Memory B cell (primary cell): Measurements from ENCODE around the gene CFAP100.

Experiments
- ATAC-seq: fragments of 150-1000 bp; cut with Tn5 transposase; 2 replicates; pipeline ENCODE4 v1.10.0; 2021; ENCODE audit warnings: low read depth, mild to moderate bottlenecking, moderate library complexity
- DNase-seq, 2 donors: peaks; one replicate each; pipeline ENCODE4 v3.0.0; 2022; ENCODE audit warnings: low spot score in 2 of 2
- H3K27ac Mint-ChIP-seq: one replicate; pipeline ENCODE4 v1.8.0; 2022; ENCODE audit warnings: mild to moderate bottlenecking, moderate library complexity, mixed read lengths
- H3K27me3 Mint-ChIP-seq: one replicate; pipeline ENCODE4 v1.8.0; 2022; ENCODE audit warnings: mixed read lengths
- H3K36me3 Mint-ChIP-seq: one replicate; pipeline ENCODE4 v1.8.0; 2022; ENCODE audit warnings: mild to moderate bottlenecking, mixed read lengths
- H3K4me1 Mint-ChIP-seq: one replicate; pipeline ENCODE4 v1.8.0; 2022; ENCODE audit warnings: mixed read lengths
- H3K4me3 Mint-ChIP-seq: one replicate; pipeline ENCODE4 v1.8.0; 2022; ENCODE audit warnings: mild to moderate bottlenecking, moderate library complexity, mixed read lengths
- H3K9me3 Mint-ChIP-seq: one replicate; pipeline ENCODE4 v1.8.0; 2022; ENCODE audit warnings: mixed read lengths

Gene CFAP100

GRCh38 chr3:126364130-126364695, 30.5 kb upstream of the CFAP100 start:
- peaks cover 5% of the 10 kb centered on the region for H3K4me1 Mint-ChIP-seq
- no peaks in the 10 kb centered on the region for H3K36me3 Mint-ChIP-seq
- H3K9me3 Mint-ChIP-seq, result no peaks in the 10 kb centered on the region
- peaks cover 16% of the 10 kb centered on the region for H3K27me3 Mint-ChIP-seq
- H3K4me3 Mint-ChIP-seq, result no peak overlapping the region
- DNase-seq, result no peak
- no peak overlapping the region for H3K27ac Mint-ChIP-seq
- ATAC-seq, result no peak

GRCh38 chr3:126364731-126365301, 29.9 kb upstream of the CFAP100 start:
- Mint-ChIP-seq H3K9me3 (no peaks in the 10 kb centered on the region), H3K36me3 (no peaks in the 10 kb centered on the region), H3K4me3 (no peak overlapping the region), H3K27me3 (peaks cover 11% of the 10 kb centered on the region), H3K4me1 (peaks cover 5% of the 10 kb centered on the region), H3K27ac (no peak overlapping the region)
- DNase-seq, result no peak
- ATAC-seq, result no peak

DNA sequence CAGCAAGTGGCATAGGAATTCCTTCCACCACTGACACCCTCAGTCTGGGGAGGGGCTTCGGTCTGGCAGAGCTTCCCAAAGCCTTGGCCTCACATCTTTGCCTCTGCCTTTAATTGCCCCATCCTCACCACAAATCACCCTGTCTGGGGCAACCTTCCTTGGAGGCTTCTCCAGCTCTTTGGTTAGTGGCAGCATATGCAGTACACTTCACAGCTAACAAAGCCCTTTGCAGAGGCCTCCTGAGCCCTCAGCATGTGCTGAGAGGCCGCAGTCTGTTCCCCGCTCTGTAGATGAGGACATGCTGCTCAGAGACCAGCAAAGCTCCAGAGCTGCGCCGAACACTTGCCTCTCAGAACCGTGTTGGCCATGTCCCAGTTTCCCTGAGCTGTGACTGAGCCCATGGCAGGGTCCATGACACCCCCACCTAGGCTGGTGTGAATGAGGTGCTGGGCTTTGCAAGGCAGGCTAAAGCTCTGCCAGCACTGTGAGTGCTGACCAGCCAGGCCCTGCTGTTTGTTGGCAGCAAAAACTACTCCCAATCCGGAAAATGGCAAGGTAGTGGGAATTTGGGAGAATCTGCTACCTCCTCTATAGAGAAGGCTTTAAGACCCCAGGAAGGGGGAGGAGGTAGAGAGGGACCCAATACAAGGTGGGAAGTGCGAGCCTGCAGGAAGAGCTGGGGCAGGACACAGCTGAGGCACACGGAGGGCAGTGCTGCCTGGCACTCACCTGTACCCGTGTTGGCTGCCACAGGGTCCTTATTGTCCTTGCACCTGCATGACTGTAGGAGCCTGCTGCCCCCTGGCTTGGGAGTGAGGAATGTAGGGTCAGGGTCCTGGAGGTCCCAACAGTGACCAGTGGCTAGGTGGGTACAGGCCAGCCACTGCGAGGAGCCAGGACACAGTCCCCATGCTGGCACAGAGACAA, 29.1 kb upstream of the CFAP100 start:
- Mint-ChIP-seq H3K4me1 (peaks cover 5% of the 10 kb centered on the region), H3K9me3 (no peaks in the 10 kb centered on the region), H3K36me3 (no peaks in the 10 kb centered on the region), H3K27ac (no peak overlapping the region), H3K27me3 (peaks cover 7% of the 10 kb centered on the region), H3K4me3 (no peak overlapping the region)
- no peak for ATAC-seq
- DNase-seq, result no peak

DNA sequence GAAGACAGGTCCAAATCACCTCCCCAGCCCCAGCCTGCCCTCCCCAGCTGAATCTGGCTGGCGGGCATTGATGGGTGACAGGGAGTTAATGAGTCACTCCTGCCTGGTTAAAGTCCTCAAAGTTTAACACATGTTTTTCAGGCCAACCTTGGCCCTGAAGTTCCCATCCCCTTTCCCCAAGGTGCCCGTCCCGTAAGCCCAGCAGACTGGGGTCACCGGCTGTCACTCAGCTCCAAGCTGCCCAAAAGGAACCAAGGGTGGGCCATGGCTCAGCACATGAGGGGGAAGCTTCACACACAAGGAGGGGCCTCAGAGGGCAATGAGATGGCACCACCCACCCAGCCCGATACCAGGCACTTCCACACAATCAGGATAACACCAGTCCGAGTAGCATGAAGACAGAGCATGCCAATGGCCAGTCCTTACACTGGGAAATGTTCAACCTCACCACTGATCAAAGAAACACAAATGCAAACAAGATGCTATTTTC, 27.3 kb upstream of the CFAP100 start:
- ATAC-seq, result no peak

GRCh38 chr3:126369490-126369889, 25.2 kb upstream of the CFAP100 start:
- ATAC-seq, result no peak
- Mint-ChIP-seq H3K36me3 (no peaks in the 10 kb centered on the region), H3K4me3 (no peak overlapping the region), H3K27me3 (peaks cover 12% of the 10 kb centered on the region), H3K4me1 (no peaks in the 10 kb centered on the region), H3K27ac (no peak overlapping the region), H3K9me3 (no peaks in the 10 kb centered on the region)
- no peak for DNase-seq

More for the DNA sequence above, 27.3 kb upstream of the CFAP100 start:
- peaks cover 5% of the 10 kb centered on the region for H3K4me1 Mint-ChIP-seq
- no peak for DNase-seq
- peaks cover 7% of the 10 kb centered on the region for H3K27me3 Mint-ChIP-seq
- H3K27ac Mint-ChIP-seq, result no peak overlapping the region
- H3K36me3 Mint-ChIP-seq, result no peaks in the 10 kb centered on the region
- no peak overlapping the region for H3K4me3 Mint-ChIP-seq
- H3K9me3 Mint-ChIP-seq, result no peaks in the 10 kb centered on the region

DNA sequence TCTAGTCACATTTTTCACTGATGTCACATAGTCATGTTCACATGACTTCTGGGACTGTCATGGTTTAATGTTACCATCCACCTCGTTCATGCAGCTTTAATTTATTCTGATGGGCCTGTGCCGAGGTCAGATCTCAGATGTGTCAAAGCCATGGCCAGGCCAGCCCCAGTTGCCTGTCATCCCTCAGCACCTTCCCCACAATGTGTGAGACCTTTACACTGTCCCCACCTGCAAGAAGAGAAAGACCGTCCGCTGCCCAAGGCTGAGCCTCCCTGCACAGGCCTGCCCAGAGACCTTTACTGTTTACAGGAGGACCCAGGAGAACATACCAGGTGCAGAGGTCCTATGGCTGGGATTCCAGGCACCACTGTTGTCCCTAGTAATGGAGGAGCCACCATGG, 24.7 kb upstream of the CFAP100 start:
- no peak for DNase-seq
- no peak overlapping the region for H3K27ac Mint-ChIP-seq
- no peaks in the 10 kb centered on the region for H3K36me3 Mint-ChIP-seq
- H3K4me1 Mint-ChIP-seq, result no peaks in the 10 kb centered on the region
- H3K9me3 Mint-ChIP-seq, result no peaks in the 10 kb centered on the region
- H3K4me3 Mint-ChIP-seq, result no peak overlapping the region
- no peak for ATAC-seq
- H3K27me3 Mint-ChIP-seq, result peaks cover 14% of the 10 kb centered on the region

GRCh38 chr3:126370606-126371005, 24.1 kb upstream of the CFAP100 start:
- no peaks in the 10 kb centered on the region for H3K4me1 Mint-ChIP-seq
- DNase-seq (no peak), ATAC-seq (no peak)
- H3K36me3 Mint-ChIP-seq, result no peaks in the 10 kb centered on the region
- H3K9me3 Mint-ChIP-seq, result no peaks in the 10 kb centered on the region
- H3K4me3 Mint-ChIP-seq, result no peak overlapping the region
- peaks cover 14% of the 10 kb centered on the region for H3K27me3 Mint-ChIP-seq
- no peak overlapping the region for H3K27ac Mint-ChIP-seq

- peaks cover 13% of the 10 kb centered on the region for H3K27me3 Mint-ChIP-seq
- H3K9me3 Mint-ChIP-seq, result no peaks in the 10 kb centered on the region
- H3K27ac Mint-ChIP-seq, result no peak overlapping the region
- no peaks in the 10 kb centered on the region for H3K36me3 Mint-ChIP-seq
- no peak overlapping the region for H3K4me3 Mint-ChIP-seq
- no peak for ATAC-seq
- DNase-seq, result no peak
- no peaks in the 10 kb centered on the region for H3K4me1 Mint-ChIP-seq
These were observed 23.5 kb upstream of the CFAP100 start for GRCh38 chr3:126371096-126371705.

DNA sequence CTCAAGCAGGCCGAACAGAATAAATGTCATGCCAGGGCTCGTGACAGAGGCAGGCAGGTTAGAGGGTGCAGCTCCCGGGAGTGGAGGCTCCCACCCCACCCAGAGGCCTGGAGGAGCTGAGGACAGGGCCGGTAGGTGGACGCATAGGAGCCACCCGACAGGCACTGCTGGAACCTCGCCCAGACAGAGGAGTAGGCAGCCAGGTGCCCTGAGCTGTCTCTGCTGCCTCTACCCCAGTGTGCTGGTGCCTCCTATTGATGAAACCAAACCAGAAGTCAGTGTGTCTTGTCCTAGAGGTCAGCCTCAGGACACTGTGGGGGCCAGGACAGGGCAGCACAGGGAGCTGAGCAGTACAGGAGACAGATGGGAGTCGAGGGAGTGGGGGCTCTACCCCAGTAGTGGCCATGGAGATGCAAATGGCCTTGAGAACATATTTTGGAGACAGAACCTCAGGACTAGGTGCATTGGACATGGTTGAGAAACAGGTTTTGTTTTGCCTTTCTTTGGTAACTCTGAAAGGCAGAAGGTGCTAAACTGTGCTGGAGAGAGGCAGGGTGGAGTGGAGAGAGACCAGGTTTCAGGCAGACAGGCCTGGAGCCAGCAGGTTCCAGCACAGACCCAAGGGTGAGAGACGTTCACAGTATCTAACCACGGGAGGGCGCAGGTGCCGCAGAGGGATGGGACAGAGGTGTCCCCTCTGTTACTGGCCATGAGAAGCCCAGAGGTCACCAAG, 22.1 kb upstream of the CFAP100 start:
- no peak for ATAC-seq
- Mint-ChIP-seq H3K4me1 (no peaks in the 10 kb centered on the region), H3K27ac (no peak overlapping the region)

DNA sequence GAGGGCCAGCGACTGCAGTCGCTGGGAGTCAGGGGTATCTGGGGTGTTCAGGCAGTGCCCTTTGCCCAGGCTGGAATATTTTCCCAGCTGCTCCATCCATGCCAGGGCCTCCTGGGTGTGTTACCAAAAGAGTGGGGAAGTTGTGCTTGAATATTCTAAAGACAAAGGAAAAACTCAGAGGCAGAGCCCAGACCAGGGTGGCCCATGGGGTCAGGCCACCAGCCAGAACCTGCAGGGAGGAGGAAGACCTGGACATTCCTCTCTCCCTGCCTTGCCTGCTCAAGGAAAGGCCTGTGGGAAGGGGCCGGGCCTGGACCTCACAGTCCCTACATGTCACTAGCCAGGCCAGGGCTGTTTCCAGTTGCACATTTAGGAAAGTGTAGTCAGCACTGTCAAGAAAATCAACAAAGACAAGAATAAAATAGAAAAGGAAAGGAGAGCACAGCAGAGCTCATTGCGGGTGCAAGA, 21.5 kb upstream of the CFAP100 start:
- DNase-seq, result no peak
- H3K4me3 Mint-ChIP-seq, result no peak overlapping the region

More for the DNA sequence above, 22.1 kb upstream of the CFAP100 start:
- no peak for DNase-seq
- Mint-ChIP-seq H3K4me3 (no peak overlapping the region), H3K9me3 (no peaks in the 10 kb centered on the region), H3K27me3 (peaks cover 12% of the 10 kb centered on the region), H3K36me3 (no peaks in the 10 kb centered on the region)

DNA sequence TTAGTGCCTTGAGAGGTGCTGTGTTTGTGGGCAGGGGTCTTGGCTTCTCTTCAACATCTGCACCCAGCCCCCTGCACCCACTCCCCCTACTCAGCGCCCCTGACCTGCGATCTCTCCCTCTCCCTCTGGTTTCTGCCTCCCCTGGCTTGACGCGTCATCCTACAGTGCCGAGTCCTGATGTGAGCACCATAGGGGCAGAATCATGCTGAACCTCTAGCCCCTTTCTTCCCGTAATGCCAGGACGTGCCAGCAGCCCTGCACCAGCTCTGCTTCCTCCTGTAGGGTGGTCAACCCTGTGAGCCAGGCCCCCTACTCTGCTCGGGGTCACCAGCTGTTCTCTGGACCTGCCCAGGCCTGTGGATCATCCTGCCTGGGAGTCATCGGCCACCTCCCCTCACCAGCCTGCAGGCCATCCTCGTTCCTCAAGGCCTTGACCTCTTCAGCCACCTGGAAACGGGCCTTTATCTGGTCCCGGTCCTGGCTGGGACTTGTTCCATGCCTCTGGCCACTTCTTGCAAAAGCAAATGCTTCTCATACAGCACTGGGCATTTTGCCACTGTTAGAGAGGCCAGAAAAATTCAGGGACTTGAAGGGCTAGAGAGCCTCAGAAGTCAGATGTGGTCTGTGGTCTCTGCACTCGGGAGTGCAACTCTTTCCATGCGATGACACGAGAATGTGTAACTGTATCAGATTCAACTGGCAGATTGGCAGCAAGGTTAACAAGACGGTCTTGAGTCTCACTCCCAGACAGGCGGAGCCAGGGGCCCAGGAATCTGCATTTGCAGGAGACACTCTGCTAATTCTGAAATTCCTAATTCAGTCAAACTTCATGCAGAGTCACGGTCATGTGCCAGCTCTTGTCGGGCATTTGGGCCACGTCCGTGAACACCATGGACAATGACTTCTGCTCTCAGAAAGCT, 20.8 kb upstream of the CFAP100 start:
- Mint-ChIP-seq H3K27ac (no peak overlapping the region), H3K9me3 (no peaks in the 10 kb centered on the region), H3K4me3 (no peak overlapping the region), H3K4me1 (no peaks in the 10 kb centered on the region), H3K27me3 (peaks cover 14% of the 10 kb centered on the region), H3K36me3 (no peaks in the 10 kb centered on the region)
- ATAC-seq, result no peak
- no peak for DNase-seq

More for the DNA sequence above, 21.5 kb upstream of the CFAP100 start:
- Mint-ChIP-seq H3K27me3 (peaks cover 12% of the 10 kb centered on the region), H3K4me1 (no peaks in the 10 kb centered on the region), H3K27ac (no peak overlapping the region), H3K9me3 (no peaks in the 10 kb centered on the region), H3K36me3 (no peaks in the 10 kb centered on the region)
- no peak for ATAC-seq

GRCh38 chr3:126375835-126376331, 18.8 kb upstream of the CFAP100 start:
- Mint-ChIP-seq H3K36me3 (no peaks in the 10 kb centered on the region), H3K4me3 (no peak overlapping the region), H3K27me3 (peaks cover 18% of the 10 kb centered on the region), H3K9me3 (no peaks in the 10 kb centered on the region), H3K4me1 (no peaks in the 10 kb centered on the region), H3K27ac (no peak overlapping the region)
- no peak for ATAC-seq
- DNase-seq, result no peak
